Measurements from ENCODE around the gene PBX3. TPM values are rescaled to one million over a fixed set of nuclear protein-coding genes. Genes with fewer than 3 reads are reported as not detected.

Gene PBX3
- polyA plus RNA-seq, 1 donor (not counting 4 experiments of a cell fraction or from before 2014, with no cell fraction given) = 26.3 TPM

DNA sequence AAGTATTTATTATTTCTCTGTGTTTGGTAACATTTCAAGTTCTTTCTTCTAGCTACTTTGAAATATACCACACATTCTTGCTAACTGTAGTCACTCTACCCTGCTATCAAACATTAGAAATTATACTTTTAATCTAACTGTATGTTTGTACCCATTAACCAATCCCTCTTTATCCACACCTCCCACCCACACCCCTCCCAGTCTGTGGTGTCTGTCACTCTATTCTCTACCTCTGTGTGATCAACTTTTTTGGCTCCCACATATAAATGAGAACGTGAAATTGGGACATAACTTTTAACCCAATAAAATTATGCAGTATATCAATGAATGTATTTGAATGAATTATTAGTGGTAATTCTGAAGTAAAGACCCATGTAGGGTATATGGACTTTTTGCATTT lies 79.7 kb downstream of the PBX3 start:
- H3K9ac ChIP-seq (ENCODE audit: control insufficient read depth, extremely low read depth, insufficient read depth, low read length) = no peak overlapping the region

DNA sequence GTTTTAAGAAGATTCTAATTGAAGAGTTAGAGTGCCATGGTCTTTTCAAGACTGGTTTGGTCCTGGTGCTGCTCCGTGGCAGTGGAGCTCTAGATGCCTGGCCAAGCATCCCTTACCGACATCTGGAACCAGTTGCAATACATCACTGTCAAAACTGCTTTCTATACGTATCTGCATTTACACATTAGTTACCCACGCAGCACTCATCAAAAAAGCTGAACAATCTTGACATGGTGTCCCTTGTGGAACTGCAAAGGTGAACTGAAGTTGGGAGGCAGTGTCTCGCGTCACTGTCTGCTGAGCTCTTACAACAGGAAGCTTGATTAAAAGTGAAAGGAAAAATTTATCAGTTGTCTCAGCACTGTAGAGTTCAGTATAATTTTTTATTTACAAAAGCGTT lies 82.6 kb downstream of the PBX3 start:
- Histone ChIP-seq H3K4me3 (ENCODE audit: control insufficient read depth in 2 of 3, extremely low read depth in 1 of 3, insufficient read depth in 2 of 3, low read depth in 1 of 3, low read length in 3 of 3) (peak overlapping the region in 1 of 3 experiments; percentile 32), H3K4me2 (ENCODE audit: control insufficient read depth, extremely low read depth, insufficient read depth, low read depth, low read length) (peak overlapping the region; percentile 62), H3K4me1 (ENCODE audit: control insufficient read depth, extremely low read depth, insufficient read depth, low read length) (no peaks in the 10 kb centered on the region), H3K9me1 (ENCODE audit: control insufficient read depth, extremely low read depth, insufficient read depth, low read length) (no peaks in the 10 kb centered on the region), H3K9ac (ENCODE audit: control insufficient read depth, extremely low read depth, insufficient read depth, low read length) (no peak overlapping the region), H4K20me1 (ENCODE audit: control insufficient read depth, extremely low read depth, insufficient read depth, low read length) (no peaks in the 10 kb centered on the region), H3K36me3 (ENCODE audit: control insufficient read depth in 2 of 2, extremely low read depth in 1 of 2, insufficient read depth in 2 of 2, low read length in 2 of 2) (no peaks in the 10 kb centered on the region), H3K9me3 (ENCODE audit: control insufficient read depth, low read depth, low read length) (no peaks in the 10 kb centered on the region), H2AFZ (ENCODE audit: control insufficient read depth, low read length) (no peak overlapping the region), H3K79me2 (ENCODE audit: control insufficient read depth, insufficient read depth, low read length) (peaks cover 7% of the 10 kb centered on the region), H3K27me3 (ENCODE audit: control insufficient read depth, extremely low read depth, insufficient read depth, low read length) (no peaks in the 10 kb centered on the region), H3K27ac (ENCODE audit: control insufficient read depth, insufficient read depth, low read length) (no peak overlapping the region)
- FAIRE-seq = no peak
- dilution Hi-C loops (cut with MboI; ENCODE audit: extremely low pct_ligation_motif_present, low sequenced_read_pairs) = no loop called here
- DNase-seq (ENCODE audit: low read depth, low spot score) = no peak
- no peak for TF ChIP-seq EZH2 (IDR thresholded peaks at IDR 0.05; ENCODE audit: low read length)
- TF ChIP-seq, protein P1, sequence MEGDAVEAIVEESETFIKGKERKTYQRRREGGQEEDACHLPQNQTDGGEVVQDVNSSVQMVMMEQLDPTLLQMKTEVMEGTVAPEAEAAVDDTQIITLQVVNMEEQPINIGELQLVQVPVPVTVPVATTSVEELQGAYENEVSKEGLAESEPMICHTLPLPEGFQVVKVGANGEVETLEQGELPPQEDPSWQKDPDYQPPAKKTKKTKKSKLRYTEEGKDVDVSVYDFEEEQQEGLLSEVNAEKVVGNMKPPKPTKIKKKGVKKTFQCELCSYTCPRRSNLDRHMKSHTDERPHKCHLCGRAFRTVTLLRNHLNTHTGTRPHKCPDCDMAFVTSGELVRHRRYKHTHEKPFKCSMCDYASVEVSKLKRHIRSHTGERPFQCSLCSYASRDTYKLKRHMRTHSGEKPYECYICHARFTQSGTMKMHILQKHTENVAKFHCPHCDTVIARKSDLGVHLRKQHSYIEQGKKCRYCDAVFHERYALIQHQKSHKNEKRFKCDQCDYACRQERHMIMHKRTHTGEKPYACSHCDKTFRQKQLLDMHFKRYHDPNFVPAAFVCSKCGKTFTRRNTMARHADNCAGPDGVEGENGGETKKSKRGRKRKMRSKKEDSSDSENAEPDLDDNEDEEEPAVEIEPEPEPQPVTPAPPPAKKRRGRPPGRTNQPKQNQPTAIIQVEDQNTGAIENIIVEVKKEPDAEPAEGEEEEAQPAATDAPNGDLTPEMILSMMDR (optimal IDR thresholded peaks at IDR 0.05 in 1 of 3, IDR thresholded peaks at IDR 0.05 in 1 of 3, conservative IDR thresholded peaks at IDR 0.05 in 1 of 3; ENCODE audit: extremely low read depth in 1 of 3, insufficient read depth in 2 of 3, low read length in 3 of 3) = no peak

More for the DNA sequence above, 79.7 kb downstream of the PBX3 start:
- no peak overlapping the region for H3K4me3 ChIP-seq (ENCODE audit: control insufficient read depth in 2 of 3, extremely low read depth in 1 of 3, insufficient read depth in 2 of 3, low read depth in 1 of 3, low read length in 3 of 3)
- no peak for DNase-seq (ENCODE audit: low read depth, low spot score)
- H3K27ac ChIP-seq (ENCODE audit: control insufficient read depth, insufficient read depth, low read length) = no peak overlapping the region
- H3K4me1 ChIP-seq (ENCODE audit: control insufficient read depth, extremely low read depth, insufficient read depth, low read length) = no peaks in the 10 kb centered on the region
- no peaks in the 10 kb centered on the region for H3K36me3 ChIP-seq (ENCODE audit: control insufficient read depth in 2 of 2, extremely low read depth in 1 of 2, insufficient read depth in 2 of 2, low read length in 2 of 2)
- no peaks in the 10 kb centered on the region for H3K9me1 ChIP-seq (ENCODE audit: control insufficient read depth, extremely low read depth, insufficient read depth, low read length)
- dilution Hi-C loops (cut with MboI; ENCODE audit: extremely low pct_ligation_motif_present, low sequenced_read_pairs) = no loop called here
- no peaks in the 10 kb centered on the region for H3K9me3 ChIP-seq (ENCODE audit: control insufficient read depth, low read depth, low read length)
- TF ChIP-seq, protein P1 (optimal IDR thresholded peaks at IDR 0.05 in 1 of 3, IDR thresholded peaks at IDR 0.05 in 1 of 3, conservative IDR thresholded peaks at IDR 0.05 in 1 of 3; ENCODE audit: extremely low read depth in 1 of 3, insufficient read depth in 2 of 3, low read length in 3 of 3) = no peak
- no peak for TF ChIP-seq EZH2 (IDR thresholded peaks at IDR 0.05; ENCODE audit: low read length)
- no peak overlapping the region for H2AFZ ChIP-seq (ENCODE audit: control insufficient read depth, low read length)
- no peak for FAIRE-seq
- no peak overlapping the region for H3K4me2 ChIP-seq (ENCODE audit: control insufficient read depth, extremely low read depth, insufficient read depth, low read depth, low read length)
- H3K27me3 ChIP-seq (ENCODE audit: control insufficient read depth, extremely low read depth, insufficient read depth, low read length) = no peaks in the 10 kb centered on the region
- peaks cover 7% of the 10 kb centered on the region for H3K79me2 ChIP-seq (ENCODE audit: control insufficient read depth, insufficient read depth, low read length)
- no peaks in the 10 kb centered on the region for H4K20me1 ChIP-seq (ENCODE audit: control insufficient read depth, extremely low read depth, insufficient read depth, low read length)
